Subcutaneous adipose tissue (tissue), 4 donors: ENCODE results near the gene LMNA. TPM values are rescaled to one million over a fixed set of nuclear protein-coding genes. Genes with fewer than 3 reads are reported as not detected.

Experiments used
- total RNA-seq, 4 donors: library from RNA; depleted of rRNA; stranded (reverse); fragments of >200 nt; gene quantifications; one replicate each; pipeline ENCODE4 v1.1.0, GENCODE V29; 2016
- TF ChIP-seq, protein P1 (sequence below): fragments of 450-650 bp; IDR thresholded peaks from one replicate; pipeline ENCODE4 v1.5.1; 2016; ENCODE audit warnings: low read depth, mild to moderate bottlenecking, control low read depth, antibody characterized with exemption, moderate library complexity

The LMNA gene
- total RNA-seq, 4 donors from 2014 or later, result 210 to 349 (median 281) TPM

DNA sequence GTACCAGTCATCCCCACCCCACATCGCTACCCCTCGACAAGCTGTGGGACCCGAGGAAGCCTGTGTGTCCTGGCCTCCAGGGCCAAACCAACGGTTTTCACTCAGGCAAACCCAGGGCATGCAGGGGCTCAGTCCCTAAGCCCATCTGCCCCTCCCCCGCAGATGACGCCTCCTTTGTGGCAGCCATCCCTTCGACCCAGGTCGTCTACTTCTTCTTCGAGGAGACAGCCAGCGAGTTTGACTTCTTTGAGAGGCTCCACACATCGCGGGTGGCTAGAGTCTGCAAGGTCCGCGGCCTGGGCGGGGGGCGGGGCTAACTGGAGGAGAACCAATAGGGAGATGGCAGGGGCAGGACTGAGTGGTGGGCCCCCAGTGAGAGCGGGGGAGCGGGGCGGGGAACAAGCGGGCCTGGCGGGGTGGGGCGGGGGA, 46.2 kb downstream of the LMNA start:
- TF ChIP-seq, protein P1, sequence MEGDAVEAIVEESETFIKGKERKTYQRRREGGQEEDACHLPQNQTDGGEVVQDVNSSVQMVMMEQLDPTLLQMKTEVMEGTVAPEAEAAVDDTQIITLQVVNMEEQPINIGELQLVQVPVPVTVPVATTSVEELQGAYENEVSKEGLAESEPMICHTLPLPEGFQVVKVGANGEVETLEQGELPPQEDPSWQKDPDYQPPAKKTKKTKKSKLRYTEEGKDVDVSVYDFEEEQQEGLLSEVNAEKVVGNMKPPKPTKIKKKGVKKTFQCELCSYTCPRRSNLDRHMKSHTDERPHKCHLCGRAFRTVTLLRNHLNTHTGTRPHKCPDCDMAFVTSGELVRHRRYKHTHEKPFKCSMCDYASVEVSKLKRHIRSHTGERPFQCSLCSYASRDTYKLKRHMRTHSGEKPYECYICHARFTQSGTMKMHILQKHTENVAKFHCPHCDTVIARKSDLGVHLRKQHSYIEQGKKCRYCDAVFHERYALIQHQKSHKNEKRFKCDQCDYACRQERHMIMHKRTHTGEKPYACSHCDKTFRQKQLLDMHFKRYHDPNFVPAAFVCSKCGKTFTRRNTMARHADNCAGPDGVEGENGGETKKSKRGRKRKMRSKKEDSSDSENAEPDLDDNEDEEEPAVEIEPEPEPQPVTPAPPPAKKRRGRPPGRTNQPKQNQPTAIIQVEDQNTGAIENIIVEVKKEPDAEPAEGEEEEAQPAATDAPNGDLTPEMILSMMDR, result no peak

DNA sequence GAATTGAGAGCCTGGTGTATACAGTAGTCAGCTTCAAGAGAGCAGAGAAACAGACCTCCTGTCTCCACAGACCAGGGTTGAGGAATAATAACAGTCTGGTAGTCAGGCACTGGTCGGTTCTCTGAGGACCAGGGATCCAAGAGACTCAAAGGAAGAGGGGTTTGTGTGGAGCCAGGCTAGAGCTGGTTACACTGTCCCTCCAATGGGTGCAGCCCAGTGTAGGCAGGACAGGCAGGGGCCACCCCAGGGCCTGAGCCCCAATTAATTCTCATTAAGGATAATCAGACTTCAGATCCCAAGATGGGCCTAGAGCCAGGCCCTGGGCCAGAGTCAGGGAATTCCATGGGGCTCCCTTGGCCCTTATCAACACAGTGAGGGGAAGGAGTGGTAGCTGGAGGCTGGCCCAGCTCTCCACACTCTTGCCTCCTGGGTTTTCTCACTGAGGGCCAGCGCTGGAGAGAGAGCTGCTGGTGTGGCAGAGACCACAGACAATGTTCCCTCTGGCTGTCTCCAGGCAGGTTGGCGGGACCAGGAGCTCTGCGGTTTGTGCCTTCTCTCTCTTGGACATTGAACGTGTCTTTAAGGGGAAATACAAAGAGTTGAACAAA, 48.0 kb downstream of the LMNA start:
- TF ChIP-seq, protein P1, result no peak

DNA sequence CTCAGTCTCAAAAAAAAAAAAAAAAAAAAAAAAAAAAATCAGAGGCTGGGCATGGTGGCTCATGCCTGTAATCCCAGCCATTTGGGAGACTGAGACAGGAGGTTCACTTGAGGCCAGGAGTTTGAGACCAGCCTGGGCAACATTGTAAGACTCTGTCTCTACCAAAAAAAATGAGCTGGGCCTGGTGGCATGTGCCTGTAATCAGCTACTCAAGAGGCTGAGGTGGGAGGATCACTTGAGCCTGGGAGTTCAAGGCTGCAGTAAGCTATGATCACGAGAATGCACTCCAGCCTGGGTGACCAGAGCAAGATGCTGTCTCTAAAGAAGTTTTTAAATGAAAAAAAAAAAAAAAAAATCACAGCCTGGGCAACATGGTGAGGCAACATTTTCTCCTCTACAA, 49.2 kb downstream of the LMNA start:
- TF ChIP-seq, protein P1, result no peak

DNA sequence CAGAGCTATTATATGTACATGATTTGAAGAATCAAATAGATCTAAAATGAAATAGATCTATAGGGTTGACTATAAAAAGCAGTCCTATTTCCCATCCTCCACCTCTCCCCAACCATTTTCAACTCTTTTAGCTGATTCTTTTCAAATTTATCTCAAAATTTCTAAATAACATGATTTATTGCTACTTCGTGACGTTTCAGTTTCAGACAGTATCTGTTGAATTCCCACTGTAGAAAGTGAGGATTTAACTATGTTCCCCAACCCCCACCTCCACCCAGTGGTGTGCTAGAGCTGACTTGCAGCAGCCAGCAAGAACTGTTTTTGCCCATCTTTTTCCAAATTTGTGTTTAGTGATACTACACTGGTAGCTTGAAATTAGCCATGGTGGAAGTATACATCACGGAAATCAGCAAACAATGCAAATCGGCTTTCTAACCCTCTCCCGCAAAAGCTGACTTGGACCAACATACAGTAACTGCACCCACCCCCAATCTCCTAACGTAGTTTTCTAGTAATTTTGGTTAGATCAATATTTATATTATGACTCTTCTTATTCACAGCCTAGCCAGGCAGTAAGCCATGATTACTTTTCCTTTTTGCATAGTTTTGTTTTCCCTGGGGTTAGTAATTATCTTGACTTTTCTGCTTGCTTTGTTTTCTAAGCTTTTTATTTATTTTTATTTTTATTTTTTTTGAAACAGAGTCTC, 49.8 kb downstream of the LMNA start:
- TF ChIP-seq, protein P1, result no peak

DNA sequence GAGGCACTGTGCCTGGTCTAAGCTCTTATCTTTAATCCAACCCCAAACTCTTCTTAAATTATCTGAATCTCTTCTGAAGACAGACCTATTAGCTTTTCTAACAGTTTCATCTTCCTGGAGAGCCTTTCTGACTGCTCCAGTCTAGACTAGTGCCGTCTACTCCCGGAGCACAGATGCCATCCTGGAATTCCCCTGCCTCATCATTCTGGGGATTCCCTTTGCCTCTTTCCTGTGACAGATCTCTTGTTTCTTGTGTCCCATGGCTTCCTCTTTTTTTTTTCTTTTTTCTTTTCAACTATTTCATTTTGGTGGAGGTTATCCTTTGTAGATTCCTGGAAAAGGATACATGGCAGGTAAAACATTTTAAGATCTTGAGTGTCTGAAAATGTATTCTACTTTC, 50.6 kb downstream of the LMNA start:
- TF ChIP-seq, protein P1, result no peak

DNA sequence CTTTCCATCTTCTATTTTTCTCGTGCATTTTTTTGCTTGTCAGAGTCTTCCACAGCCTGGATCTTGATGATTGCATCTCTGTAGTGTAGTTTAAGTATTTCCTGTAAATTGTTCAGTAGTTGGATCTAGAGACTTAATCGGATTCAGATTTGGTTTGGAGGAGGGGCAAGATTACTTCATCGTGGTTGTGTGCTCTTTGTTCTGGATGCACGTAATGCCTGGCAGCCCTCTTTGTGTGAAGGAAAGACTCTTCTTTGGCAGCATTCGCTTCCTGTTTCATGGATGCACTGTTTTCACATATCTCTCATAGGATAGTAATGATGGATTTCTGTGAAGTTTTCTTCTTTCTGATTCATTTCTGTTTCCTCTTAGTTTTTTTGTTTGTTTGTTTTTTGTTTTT, 53.0 kb downstream of the LMNA start:
- TF ChIP-seq, protein P1, result no peak

DNA sequence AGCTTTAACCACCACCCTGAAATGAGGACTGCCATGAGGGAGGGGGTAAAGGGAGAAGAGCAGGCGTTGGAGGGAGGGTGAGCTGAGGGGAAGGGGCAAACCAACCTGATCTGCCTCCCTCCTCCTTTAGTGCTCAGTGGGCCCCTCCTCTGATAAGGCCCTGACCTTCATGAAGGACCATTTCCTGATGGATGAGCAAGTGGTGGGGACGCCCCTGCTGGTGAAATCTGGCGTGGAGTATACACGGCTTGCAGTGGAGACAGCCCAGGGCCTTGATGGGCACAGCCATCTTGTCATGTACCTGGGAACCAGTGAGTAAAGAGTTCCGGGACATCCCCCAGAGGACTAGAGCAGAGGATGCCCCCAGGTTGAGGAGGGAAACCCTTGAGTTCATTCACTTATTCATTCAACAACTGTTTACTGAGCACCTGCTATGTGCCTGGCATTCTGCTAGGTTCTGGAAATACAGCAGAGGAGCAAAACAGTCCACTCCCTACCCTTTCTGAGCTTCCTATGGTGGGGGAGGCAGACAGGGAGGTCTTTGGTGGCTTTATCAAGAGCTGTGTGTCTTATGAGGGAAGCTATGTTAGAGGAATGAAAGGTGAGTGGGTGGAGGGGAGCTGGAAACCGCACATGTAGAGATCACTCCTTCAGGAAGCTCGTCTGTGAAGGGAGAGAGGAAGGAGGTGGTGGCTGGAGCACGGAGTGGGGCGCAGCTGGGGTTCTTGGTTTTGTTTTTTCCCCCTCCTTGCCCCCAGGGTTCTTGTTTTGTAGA, 58.4 kb downstream of the LMNA start:
- TF ChIP-seq, protein P1, result no peak
